ENCODE results near the gene UPK2.

- TF ChIP-seq RELA (CRISPR knock-in tag; IDR thresholded peaks at IDR 0.05; ENCODE audit: borderline replicate concordance) (no peak), USF2 (CRISPR knock-in tag; IDR thresholded peaks at IDR 0.05) (no peak), CTCF (IDR thresholded peaks at IDR 0.05) (no peak), TP53 (CRISPR knock-in tag; IDR thresholded peaks at IDR 0.05) (no peak), AFF4 (CRISPR knock-in tag; IDR thresholded peaks at IDR 0.05; ENCODE audit: borderline replicate concordance) (no peak), USF1 (CRISPR knock-in tag; IDR thresholded peaks at IDR 0.05) (no peak), ZNF232 (CRISPR knock-in tag; IDR thresholded peaks at IDR 0.05) (no peak), FOXK1 (CRISPR knock-in tag; IDR thresholded peaks at IDR 0.05) (no peak), GABPB1 (CRISPR knock-in tag; IDR thresholded peaks at IDR 0.05) (no peak), KAT7 (CRISPR knock-in tag; IDR thresholded peaks at IDR 0.05; ENCODE audit: borderline replicate concordance) (no peak), IRF1 (CRISPR knock-in tag; IDR thresholded peaks at IDR 0.05) (no peak), ZNF671 (CRISPR knock-in tag; IDR thresholded peaks at IDR 0.05) (no peak), STAT6 (CRISPR knock-in tag; conservative IDR thresholded peaks at IDR 0.05; ENCODE audit: low read depth) (no peak)
Observed at GRCh38 chr11:118933486-118933885, 22.6 kb upstream of the UPK2 start.
